HG03521 (cell line): ENCODE measurements around the gene CERS6.
"Not testable (repeated sequence)": the region's sequence is repeated elsewhere in the genome, so short reads cannot be mapped to it uniquely, and the experiment has no call there.

Experiments
- ATAC-seq: cut with Tn5 transposase; IDR thresholded peaks from one replicate; pipeline ENCODE4 v1.9.1; 2021; ENCODE audit warnings: mild to moderate bottlenecking, moderate library complexity; ENCODE audit not compliant: unreplicated experiment

CERS6 gene

GRCh38 chr2:168662651-168663208, 206.7 kb downstream of the CERS6 start:
- no peak for ATAC-seq

DNA sequence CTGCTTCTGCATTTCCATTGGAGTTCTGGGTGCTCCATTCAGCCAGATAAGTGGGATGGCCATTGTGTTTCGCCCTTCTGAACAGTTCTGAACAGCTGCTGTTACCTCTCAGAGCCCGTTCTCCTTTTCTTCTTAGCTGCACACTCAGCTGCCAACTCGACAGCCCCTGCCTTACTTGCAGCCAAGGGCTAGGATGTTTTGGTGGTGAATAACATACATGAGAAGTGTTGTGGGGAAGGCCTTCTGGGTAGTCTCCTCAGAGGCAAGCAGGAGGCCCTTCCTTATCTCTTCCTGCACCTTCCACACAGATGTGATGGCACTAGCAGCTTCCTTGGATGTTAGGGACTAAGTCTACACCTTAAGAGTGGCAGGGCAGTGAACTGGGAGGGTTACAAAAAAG, 207.9 kb downstream of the CERS6 start:
- no peak for ATAC-seq

DNA sequence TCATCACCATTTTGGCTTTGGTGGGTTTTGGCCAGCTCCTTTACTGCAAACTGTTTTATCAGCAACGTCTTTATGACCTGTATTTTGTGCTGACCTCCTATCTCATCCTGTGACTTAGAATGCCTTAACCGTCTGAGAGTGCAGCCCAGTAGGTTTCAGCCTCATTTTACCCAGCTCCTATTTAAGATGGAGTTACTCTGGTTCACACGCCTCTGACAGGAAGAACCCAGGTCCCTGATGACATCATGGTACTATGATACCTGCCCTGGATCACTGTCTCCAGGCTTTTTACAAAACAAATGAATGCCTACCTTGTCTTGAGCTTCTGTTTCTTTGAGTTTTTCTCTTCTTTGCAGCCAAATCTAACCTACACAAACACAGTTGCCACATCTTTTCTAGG, 208.6 kb downstream of the CERS6 start:
- ATAC-seq = not testable (repeated sequence)

- ATAC-seq = no peak
These were observed 210.3 kb downstream of the CERS6 start for GRCh38 chr2:168666339-168666738.

GRCh38 chr2:168667156-168667555, 211.1 kb downstream of the CERS6 start:
- no peak for ATAC-seq

- no peak for ATAC-seq
These were observed 213.1 kb downstream of the CERS6 start for GRCh38 chr2:168669151-168669550.

GRCh38 chr2:168670478-168670877, 214.4 kb downstream of the CERS6 start:
- no peak for ATAC-seq

DNA sequence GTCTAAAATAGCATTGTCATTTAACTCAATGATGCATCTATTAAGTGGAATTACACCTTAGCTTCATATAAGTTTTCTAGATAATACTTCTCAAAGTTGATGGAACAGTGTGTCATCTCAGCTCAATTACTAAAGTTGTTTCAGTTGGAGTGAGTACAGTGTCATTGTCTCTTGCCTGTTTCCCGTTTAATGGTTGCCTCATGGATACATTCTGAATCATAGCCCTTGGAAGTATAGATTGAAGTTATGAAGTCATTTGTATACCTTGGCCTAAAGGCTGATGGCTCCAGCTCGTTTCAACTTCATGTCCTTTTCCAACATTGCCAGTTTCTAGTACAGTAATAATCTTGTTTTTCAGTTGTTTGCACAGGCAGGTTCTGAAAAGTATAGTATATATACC, 215.9 kb downstream of the CERS6 start:
- no peak for ATAC-seq

DNA sequence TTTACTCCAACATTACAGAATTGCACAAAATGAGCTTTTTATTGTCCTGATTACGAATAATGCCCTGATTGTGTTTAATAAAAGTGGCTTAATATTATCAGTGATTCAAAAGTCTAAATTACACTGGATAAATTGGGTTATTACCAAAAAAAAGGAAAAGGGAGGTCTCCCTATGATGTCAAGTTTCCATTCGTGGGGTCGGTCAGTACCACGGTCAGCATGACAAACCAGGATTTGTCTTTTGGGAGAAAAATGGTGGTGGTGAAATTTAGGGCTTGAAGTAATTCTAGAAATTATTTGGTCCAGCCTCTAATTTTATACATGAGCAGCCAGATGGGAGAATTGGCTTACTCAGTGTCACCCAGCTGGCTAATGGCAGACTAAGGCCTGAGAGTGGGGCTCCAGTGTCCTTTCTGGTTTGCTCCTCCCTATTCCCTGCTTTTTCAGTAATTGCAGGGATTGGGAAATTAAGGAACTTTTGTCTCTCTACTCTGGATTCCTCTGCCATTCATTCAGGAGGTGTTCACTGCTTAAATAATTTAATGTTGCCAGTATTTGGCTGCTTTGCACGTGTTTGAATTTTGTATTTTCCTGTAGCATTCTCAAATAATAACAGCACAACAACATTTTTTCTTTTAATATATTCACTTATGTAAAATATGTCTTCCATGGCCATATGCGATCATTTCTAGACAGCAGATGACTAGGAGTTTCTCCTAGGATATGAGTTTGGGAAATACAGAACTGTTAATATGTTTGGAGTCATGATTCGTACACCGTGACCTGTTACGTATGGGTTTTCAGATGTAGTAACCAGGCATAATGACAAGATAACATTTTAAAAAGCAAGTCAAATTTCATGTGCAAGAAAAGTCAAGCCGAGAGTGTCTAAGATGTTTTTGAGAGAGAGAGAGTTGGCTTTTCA, 217.5 kb downstream of the CERS6 start:
- ATAC-seq = no peak

- ATAC-seq = no peak
These were observed 222.2 kb downstream of the CERS6 start for GRCh38 chr2:168678153-168678853.

DNA sequence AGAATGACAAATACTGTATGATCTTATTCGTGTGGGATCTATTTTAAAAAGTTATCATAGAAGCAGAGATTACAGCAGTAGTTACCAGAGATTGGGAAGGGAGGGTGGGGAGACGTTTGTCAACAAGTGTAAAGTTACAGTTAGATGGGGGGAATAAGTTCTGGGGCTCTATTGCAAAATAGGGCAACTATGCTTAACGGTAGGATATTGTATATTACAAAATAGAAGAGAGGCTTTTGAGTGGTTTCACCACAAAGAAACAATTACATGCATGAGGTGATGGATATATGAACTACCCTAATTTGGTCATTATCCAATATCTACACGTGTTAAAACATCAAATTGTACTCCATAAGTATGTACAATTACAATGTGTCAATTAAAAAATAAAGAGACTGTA, 223.0 kb downstream of the CERS6 start:
- no peak for ATAC-seq

DNA sequence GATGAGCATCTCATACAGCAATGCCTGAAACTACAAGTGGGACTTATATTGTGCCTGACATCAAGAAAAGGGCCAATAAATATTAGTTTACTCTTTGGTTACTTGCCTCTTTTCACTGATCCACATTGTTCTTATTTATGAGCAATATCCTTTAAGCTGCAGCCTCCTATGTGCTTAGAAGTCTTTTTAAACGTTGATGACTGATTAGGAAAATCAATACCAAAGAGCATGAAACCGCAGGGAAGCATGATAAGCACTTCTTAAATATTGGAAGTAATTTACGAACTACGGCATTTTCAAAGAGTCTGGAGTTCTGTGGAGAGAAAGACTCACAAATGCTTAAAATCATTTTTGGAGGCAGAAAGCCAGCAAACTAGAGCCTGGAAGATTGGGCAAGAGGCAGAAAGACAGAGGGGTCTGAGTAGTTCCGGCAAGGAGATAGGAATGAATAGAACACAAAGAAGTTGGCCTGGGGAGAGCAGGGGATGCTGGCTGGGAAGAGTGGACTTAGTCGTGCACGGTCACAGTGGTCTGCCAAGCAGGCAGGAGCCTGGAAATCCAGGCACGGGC, 223.8 kb downstream of the CERS6 start:
- ATAC-seq = no peak

DNA sequence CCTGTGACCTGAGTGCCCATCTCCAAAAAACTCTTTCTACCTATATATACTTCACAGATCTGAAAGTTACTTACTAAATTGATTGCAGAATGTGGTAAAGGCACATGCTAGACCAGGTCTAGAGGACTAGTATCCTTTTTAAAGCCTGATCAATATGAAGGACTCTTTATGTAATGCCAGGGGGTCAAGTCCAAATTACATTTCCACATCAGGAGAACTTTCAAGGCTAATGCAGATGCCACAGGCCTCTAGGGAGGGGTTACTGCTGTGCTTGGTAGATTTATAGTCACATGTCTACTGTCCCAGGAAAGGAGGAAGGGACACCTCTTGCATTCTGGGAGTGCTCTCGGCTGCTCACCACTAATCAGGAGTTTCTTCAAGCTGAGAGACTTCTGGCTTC, 227.9 kb downstream of the CERS6 start:
- no peak for ATAC-seq

GRCh38 chr2:168684921-168685599, 229.0 kb downstream of the CERS6 start:
- ATAC-seq = no peak

DNA sequence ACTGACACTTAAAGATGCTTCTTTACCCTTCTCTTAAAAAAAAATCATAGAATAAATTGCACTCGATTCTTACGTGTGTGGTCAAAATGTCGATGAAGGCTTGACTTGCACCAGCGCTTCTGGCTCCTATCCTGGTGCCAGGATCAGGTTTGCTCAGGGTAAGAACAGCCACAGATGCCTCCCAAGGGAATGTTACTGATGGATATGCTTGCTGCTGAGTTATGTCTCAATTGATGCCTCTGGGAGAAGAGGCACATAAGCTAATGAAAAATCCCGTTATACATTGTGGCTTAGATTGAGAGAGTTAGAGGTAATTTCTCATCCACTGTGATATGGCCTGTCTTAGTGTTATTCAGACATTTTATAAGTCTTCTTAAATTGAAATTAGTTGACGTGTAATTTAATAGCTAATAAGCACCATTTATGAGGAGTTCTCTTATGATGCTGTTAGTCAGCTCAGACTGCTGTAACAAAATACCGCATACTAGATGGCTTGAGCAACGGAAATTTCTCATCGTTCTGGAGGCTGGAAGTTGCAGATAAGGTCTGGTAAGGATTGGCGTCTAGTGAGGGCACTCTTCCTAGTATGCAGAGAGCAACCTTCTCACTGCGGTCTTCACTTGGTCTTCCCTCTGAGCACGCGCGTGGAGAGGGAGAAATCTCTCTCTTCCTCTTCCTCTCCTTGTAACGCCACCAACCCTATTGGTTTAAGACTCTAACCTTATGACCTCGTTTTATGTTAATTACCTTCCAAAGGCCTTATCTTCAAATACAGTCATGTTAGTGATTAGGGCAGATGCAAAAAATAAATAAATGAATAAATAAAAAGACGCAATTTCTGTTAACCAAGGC, 229.8 kb downstream of the CERS6 start:
- ATAC-seq = no peak

DNA sequence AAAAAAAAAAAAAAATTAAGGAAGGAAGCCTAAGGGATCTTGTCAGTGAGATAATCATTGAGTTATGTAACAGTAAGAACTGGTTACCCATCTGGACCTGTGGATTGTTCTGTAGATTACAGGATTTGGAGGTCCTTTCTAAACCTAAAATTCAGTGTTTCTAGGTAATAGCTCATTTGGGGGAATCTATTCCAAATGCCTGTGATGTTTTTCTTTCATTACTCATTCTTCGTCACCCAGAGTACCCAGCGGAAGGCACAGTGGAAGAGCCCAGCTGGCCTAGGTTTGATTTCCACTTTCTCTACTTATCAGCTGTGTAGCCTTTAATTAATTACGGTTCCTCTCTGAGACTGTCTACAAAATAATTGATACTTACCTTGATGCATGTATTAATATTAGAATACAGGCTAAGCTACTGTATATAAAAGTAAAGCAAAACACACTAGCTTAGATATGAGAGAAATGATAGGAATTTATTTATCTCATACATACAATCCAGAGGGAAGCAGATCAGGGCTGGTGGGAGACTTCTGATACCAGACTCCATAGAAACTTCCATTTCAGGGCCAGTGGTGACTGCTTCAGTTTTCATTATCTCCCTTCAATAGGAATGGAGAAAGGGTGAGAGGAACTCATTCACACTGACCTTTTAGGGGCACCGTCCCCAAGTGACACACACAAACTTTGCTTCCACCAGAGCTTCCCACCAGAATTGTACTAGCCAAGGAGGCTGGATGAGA, 230.6 kb downstream of the CERS6 start:
- no peak for ATAC-seq

DNA sequence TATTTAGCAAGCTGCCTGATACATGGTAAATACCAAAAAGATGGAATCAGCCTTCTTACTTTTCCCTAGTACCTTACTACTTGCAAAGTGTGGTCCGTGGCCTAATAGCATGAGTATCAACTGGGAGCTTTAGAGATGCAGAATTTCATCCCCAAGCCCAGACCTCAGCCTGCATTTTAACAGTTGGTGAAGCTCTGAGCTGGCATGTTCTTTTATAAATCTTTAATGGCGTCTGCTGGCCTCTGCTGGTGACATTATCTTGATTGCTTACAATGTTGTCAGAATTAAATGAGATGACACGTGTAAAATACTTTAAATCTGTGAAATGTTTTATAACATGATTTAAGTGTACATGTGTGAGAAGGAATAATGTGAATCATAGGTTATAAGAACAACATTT, 231.2 kb downstream of the CERS6 start:
- no peak for ATAC-seq

DNA sequence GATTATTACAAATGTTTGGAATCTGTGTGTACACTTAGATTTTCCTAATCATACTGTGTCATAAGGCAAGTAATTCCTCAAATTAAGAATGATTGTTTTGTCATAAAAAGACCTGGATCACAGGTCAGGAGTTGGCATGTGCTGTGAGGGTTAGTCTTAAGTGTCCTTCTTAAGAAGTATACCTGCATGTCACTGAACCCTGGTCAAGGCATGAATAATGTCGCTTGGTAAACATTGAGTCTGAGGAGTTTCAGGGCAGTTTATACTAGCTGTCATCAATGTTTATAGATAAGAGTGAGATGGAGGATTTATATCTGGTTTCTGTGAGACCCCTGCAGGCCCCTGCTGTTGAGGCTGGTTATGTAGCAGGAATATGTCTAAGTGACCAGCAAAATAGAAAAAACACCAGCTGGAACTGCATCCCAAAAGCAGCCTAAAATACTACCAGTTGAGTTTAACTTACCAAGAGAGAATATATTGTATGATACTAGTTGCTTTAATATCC, 234.4 kb downstream of the CERS6 start:
- ATAC-seq = no peak

- ATAC-seq = no peak
These were observed 235.1 kb downstream of the CERS6 start for GRCh38 chr2:168691221-168691620.
